GM19452 (cell line): ENCODE data around the gene TGM3.

ENCODE experiments used
- ATAC-seq: cut with Tn5 transposase; IDR thresholded peaks from one replicate; pipeline ENCODE4 v1.9.1; 2021; ENCODE audit not compliant: unreplicated experiment

Gene TGM3

DNA sequence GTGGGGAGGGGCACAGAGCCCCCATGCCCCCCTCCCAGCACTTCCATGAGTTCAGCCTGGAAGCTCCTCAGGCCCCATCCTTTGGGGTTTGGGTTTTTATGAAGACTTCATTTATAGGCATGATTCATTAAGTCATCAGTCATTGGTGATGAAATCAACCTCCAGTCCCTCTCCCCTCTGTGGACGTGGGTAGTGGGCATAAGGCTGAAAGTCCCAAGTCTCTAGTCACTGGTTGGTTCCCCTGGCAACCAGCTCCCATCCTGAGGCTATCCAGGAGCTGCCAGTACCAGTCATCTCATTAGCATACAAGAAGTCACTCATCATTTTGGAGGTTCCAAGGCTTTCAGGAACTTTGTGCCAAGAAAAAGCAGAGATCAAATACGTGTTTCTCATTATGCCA, 9.2 kb downstream of the TGM3 start:
- ATAC-seq = no peak

DNA sequence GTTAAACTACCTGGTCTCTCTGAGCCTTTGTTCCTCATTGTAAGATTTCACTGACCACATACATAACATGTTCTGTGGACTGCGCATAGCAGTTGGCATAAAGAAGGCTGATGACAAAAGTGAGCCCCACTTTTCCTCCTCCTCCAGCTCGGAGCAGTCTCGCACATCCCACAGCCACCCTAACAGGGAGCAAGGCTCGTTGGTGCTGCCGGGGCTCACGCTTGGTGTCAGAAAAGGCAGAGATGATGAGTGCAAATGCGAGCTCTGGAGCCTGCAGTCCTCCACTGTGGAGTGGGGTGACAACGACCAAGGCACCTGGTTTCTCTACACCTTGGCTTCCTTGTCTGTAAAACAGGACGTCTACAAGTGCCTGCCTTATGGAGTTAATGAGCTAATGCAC, 9.7 kb downstream of the TGM3 start:
- no peak for ATAC-seq

DNA sequence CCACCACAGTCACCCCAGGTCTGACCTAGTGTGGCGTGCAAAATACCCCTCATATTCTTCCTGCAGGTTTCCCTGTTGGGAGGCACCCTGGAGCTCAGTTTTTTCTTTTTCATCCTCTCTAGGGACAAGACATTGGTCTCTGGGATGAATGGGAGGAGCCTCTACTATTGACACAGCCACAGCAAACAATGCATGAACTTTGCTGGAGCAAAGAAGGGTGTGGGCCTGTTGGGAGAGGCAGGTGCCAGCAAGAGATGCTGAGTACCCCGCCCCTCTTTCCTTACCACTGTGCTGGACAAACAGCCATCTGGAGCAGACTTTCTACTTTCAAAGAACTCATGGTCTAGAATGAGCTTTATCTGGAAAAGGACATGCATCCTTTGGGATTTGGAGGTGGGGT, 10.1 kb downstream of the TGM3 start:
- ATAC-seq = no peak

DNA sequence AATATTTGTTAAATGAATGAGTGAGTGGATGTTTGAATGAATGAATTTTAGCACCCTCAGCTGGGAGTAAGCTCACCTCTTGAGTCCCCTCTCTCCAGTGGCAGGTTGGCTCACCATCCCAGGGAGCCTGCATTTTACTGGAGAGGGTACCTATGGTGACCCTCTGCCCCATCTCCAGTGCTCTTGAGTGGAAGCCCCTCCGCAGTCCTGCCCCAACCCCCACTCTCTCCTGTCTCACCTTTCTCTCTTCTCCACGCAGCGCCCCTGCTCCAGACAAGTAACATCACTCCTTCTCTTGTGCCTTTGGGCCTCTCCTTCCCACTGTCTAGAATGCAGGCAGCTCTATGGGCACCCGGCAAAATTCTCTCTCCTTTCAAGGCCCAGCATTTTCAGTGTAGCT, 11.3 kb downstream of the TGM3 start:
- no peak for ATAC-seq

DNA sequence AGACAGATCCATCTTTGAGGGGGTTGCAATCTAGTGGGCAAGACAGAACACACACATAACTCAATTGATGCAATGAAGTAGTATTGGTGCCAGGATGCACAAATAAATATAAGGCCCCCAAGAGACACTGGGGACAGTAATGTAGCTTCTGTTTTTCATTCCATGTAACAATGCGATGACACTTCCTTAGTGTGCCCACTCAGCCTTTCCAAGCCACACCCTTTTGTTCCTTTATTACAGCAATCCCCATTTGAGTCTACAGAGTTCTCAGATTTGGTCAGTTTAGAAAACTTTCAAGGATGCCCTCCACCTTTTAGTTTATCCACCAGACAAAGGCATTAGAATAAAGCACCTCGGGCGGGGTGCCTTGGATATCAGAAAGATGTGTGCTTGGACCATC, 15.5 kb downstream of the TGM3 start:
- ATAC-seq = no peak

DNA sequence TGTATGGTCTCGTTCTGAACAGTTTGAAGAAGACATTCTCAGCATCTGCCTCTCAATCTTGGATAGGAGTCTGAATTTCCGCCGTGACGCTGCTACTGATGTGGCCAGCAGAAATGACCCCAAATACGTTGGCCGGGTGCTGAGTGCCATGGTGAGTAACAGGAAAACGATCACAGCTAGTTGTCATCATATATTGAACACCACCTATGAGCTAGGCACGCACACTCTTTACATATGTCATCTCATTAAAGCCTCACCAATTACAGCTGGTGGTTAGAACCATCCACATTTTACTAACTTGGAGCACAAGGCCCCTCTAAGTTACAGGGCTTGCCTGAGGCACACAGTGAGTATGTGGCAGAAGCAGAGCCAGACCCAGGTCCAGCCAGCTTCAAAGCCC, 17.1 kb downstream of the TGM3 start:
- ATAC-seq = no peak

DNA sequence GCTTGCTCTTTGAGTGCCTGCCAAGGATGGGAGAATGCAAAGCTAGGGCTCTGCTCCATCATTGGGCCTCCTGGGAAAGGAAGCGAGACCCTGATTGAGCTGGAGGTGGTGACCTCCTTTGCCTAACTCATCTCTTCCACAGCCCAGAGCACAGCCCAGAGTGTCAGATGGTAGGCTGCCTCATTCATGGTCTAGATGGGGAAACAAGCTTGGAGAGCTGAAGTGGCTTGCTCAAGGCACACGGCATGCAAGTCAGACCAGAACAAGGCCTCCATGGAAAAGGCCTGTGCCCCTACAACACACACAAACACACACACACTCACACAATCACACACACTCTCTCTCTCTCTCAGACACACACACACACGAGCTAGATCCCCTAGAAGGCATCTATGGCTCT, 17.5 kb downstream of the TGM3 start:
- no peak for ATAC-seq

DNA sequence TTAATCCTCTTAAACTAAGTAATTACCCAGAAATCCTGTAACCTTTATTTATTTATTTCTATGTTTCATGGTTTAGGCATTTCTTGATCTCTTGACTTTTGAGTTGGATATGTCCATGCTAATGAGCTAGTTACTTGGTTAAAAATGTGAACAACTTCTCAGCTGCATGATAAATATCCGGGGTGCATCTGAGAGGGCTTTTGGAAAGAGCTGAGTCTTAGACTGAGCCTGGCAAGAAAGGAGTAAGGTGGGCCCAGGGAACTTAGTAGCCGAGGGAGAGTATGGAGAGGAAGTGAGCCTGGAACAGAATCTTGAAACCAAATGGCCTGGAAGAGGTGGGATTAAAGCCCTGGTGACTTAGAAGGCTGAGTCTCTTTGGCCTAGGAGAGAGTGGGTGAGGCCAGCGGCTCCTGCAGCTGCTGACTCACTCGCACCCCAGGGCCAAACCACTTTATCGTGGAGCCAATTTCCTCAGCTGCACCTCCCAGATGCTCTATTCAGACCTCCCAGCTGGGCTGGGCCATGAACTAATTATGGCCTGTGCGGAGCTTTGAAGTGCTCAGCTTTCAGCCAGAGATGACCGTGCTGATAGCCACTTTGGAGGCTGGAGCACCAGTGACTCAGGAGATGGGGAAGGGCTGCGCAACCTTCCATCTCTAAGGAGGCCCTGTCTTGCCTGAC, 19.1 kb downstream of the TGM3 start:
- no peak for ATAC-seq

DNA sequence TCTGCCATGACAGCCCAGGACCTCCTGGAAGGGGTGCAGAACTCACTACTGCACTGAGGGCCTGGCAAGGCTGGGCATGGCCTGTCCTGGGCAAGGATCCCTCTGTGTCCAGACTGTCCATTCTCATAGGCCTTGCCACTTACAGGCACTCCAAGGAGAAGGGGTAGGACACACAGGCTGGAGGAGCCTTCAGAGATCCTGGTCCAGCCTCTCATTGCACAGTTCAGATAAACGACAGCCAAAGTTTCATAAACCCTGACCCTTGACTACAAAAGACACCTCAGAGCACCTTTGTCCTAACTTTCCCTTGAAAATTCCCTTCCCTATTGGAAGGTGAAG, 19.6 kb downstream of the TGM3 start:
- no peak for ATAC-seq

DNA sequence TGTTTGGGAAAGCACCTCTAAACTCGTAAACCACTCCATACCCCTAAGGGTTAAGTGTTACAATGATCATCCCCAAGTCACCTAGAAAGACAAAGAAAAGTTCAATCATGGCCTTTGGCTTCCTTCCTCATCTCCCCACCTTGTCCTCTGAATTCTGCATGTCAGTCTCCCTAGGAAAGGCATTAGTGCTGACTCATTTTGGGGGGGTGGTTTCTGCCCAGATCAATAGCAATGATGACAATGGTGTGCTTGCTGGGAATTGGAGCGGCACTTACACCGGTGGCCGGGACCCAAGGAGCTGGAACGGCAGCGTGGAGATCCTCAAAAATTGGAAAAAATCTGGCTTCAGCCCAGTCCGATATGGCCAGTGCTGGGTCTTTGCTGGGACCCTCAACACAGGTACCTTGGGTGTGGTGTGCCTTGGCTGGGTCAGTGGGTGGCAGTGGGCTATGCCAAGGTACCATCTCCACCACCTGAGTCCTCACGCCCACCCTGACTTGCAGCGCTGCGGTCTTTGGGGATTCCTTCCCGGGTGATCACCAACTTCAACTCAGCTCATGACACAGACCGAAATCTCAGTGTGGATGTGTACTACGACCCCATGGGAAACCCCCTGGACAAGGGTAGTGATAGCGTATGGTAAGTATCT, 21.2 kb downstream of the TGM3 start:
- no peak for ATAC-seq

DNA sequence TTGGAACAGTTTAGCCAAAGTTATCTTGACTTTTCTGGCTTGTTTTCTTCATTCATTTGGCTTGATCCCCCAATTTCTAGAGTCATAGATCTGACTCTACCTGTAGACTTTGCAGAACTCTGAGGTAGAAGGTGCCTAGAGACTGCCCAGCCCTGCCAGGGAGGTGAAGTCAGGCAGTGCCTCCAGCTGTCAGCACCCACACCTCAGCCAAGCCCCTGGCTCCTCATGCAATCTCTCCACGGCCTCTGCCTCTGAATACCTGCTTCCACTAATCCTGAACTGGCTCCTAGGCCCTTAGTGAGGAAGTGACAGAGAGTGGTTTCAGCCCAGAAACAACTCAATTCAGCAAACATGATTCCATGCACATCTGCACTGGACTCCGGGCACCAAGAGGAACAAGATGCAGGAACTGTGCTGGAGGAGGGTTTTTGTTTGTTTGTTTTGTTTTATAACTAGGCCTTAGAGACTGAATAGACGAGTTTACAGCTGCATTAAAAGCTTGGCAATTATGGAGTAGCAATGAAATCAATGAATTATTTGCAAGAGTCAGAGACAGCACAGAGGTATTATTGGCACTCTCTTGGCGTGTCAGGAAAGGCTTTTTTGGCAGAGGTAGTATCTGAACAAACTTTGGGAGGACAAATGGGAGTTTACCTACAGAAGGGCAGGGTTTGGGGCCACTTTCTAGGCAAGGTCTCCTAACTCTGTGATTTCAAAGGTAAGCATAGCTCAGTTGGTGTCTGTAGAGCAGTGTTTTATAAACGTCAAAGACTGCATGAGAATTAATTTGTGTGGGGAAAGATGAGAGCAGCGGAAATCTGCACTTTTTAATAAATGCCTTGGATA, 25.2 kb downstream of the TGM3 start:
- no peak for ATAC-seq

DNA sequence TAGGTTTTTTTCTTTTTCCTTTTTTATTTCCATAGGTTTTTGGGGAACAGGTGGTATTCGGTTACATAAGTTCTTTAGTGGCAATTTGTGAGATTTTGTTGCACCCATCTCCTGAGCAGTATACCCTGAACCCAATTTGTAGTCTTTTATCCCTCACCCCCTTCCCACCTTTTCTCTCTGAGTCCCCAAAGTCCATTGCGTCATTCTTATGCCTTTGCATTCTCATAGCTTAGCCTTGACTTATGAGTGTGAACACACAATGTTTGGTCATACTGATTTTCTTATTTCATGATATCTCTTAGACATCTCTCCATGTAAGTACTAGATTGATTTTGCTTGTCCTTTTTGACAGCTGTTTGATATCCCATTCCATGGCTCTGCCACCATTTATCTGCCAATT, 27.2 kb downstream of the TGM3 start:
- no peak for ATAC-seq

DNA sequence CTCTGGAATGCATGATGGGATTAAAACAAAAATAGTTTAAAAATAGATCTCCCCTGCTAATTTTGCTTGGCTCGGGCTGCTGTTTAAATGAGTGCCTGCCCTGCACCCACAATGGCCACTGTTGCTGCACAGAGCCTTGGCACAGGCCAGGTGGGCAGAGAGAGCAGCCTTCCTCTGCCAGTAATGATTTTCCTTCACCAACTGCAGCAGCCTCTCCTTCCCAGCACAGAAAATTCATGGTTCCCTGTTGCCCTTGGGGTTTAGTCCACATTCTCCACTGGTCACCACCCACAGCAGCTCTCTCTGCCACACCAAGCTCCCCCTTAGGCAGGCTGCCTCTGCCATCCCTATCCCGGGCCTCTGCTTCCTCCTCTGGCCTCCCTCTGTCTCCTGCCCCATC, 30.2 kb downstream of the TGM3 start:
- no peak for ATAC-seq

DNA sequence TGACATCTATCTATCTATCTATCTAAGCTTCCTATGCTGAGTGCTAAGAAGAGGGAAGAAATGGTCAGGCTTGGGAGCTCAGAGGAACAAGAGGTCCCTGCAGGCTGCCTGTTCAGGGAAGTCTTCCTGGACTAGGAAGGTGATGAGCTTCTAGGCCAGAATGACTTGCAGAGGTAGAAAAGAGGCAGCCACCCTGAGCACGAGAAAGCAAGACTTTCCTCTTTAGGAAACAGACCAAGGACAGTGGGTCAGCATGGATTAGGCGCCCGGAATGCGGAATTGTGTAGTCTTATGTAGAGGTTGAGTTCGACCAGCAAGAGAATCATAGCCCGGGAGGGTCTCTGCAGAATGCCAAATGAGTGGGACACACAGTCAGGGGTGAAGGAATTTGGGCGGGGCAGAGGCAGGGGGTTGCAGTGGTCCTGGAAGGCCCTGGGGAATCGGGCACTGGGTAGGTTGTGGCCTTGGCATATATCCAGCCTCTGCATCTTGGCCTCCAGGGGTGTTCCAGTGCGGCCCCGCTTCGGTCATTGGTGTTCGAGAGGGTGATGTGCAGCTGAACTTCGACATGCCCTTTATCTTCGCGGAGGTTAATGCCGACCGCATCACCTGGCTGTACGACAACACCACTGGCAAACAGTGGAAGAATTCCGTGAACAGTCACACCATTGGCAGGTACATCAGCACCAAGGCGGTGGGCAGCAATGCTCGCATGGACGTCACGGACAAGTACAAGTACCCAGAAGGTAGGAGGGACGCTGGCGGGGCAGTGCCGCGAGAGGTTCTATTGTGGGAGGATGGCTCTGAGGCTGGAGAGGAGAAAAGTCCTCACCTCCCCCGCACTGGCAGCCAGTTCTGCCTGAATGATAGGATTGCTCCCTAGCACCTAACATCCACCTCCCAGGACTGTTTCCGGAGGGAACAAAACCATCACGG, 32.1 kb downstream of the TGM3 start:
- no peak for ATAC-seq

DNA sequence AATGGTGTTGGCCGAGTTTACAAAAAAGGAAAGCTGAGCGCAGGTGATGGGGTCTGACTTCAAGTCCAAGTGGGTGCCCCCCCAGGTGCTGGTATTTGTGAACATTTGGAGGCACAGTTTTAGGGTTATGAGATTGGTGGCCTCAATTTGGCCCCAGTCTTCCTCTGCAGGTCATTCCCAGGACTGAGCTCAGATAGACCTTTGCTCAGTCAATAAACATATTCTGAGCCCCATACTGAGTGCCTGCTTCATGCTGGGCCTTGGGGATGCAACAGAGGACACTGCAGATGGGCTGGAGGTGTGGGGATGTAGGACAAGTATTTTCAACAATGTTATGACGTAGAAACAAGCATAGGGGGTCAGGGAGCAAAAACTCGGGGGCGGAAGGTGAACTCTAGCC, 33.5 kb downstream of the TGM3 start:
- no peak for ATAC-seq

DNA sequence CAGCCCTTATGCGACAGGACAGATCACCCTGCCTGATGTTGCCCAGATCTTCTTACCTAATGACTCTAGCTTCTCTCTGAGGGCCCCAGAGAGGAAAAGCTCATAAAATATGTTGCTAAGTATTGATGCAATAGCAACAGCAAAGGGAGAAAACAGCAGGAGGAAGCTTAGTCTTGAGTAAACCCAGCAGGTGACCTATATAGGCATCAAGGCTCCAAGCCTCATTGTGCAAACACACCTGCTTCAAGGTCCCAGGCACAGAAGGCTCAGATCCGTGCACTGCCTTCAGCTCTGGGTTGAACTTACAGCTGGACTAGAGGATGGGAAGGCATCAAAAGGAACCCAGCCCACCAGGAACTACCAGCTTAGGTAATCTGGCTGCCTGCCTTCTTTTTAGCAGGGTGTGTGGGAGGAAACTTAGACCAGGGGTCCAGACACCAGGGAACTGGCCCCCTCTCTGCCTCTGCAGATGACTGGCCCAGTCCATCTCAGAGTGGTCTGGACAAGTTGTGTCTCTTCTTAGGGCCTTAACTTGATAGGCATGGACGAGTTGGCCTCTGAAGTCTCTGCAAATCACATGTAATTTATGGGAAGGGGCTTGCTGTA, 34.4 kb downstream of the TGM3 start:
- no peak for ATAC-seq

DNA sequence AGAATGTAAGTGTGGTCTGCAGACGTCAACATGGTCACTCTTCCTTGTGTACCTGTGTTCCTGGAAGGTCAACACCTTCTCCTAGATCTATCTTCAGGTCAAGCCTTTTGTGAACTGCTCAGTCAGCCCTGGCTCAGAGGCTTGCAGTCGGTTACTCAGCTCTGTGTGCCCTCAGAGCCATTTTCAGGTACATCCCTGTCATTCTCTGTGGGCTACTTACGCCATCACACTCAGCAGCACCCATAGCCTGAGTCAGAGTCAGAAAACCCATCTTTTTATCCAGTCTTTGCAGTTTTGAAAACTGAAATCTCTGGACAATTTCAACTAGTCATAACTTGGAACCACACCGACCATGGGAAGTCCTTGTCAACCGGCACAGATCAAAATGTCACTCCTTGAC, 35.3 kb downstream of the TGM3 start:
- no peak for ATAC-seq

DNA sequence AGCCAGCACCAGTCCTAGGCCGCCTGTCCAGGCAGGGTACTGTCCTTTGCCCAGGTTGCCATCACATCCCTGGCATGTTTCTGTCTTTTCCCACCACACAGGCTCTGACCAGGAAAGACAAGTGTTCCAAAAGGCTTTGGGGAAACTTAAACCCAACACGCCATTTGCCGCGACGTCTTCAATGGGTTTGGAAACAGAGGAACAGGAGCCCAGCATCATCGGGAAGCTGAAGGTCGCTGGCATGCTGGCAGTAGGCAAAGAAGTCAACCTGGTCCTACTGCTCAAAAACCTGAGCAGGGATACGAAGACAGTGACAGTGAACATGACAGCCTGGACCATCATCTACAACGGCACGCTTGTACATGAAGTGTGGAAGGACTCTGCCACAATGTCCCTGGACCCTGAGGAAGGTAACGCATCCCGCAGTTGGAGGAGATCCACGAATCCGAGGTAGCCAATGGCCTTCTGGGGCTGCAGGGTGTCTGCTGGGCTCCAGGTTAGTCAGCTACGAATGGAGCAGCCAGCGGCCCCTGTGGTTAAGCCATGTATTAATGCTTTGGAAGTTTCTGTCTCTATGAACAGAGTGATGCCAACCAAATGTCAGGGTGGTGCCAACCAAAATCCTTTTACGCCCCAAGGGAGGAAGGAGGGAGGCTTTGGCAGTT, 36.2 kb downstream of the TGM3 start:
- ATAC-seq = no peak

DNA sequence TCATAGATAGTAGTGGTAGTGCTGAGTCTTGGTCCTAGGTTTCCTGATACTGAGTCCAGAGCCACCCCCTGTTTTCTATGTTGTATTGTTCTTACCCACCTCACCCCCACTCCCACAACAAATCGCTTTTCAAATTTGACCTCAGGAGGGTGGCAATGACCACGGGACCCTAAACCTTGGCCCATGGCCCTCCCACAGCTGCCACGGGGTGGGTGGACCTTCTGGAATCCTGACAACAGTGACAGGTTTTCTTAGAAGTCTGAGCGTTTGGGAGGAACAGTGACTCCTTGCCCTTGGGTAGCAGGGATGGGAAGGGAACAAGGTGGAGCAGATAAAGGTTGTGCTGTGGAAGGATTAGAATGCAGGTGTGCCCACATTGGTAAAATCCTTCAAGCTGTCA, 36.9 kb downstream of the TGM3 start:
- no peak for ATAC-seq

DNA sequence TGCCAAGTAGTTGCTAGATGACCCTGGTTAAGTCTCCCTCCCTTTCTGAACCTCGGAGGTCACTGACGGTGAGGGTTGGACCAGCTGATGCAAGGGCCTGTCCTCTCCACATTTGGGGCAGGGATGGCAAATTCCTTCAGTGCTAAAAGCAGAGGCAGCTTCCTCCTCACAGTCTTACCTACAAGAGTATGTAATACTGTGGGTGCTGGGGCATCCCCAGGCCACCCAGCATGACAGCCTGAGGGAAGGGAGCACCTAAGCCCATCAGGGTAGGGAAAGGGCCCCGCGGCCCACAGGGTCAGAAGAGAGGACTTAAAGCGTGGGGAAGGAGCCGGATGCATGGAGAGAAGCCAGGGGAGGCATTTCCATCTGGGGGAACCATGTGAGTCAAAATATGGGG, 38.0 kb downstream of the TGM3 start:
- no peak for ATAC-seq
